ENCODE results near the gene APBB3. TPM values are rescaled to one million over a fixed set of nuclear protein-coding genes. Genes with fewer than 3 reads are reported as not detected.
"Not testable (repeated sequence)": the region's sequence is repeated elsewhere in the genome, so short reads cannot be mapped to it uniquely, and the experiment has no call there.

APBB3 gene
- total and polyA plus RNA-seq, 2 experiments from 2014 or later = 13.1 to 13.8 TPM

- no peaks in the 10 kb centered on the region for H3K36me3 ChIP-seq (ENCODE audit: low read depth)
- no peaks in the 10 kb centered on the region for H3K9me3 ChIP-seq (ENCODE audit: low read depth)
- in situ Hi-C loops (cut with MboI) = no loop called here
- 54 to 76% methylated on average over 6 of the region's 6 CpGs for WGBS, 2 experiments (ENCODE audit: low coverage in 1 of 2, low lambda C conversion rate in 2 of 2, missing lambda C conversion rate in 2 of 2)
- H3K9me2 ChIP-seq (ENCODE audit: insufficient read depth) = no peaks in the 10 kb centered on the region
- H2AFZ ChIP-seq = no peak overlapping the region
- H3K9ac ChIP-seq = no peak overlapping the region
- no peak overlapping the region for H3K4me2 ChIP-seq (ENCODE audit: unreplicated experiment)
- H3K4me3 ChIP-seq = no peak overlapping the region
- no peak for DNase-seq
- no peaks in the 10 kb centered on the region; the same call in 1 of the 2 replicates for H3K27me3 ChIP-seq (replicated peaks; ENCODE audit: insufficient read depth)
- H4K20me1 ChIP-seq (ENCODE audit: insufficient read depth) = no peaks in the 10 kb centered on the region
- no peak overlapping the region for H3K27ac ChIP-seq
- no peak for TF ChIP-seq EZH2phosphoT487 (IDR thresholded peaks at IDR 0.05; ENCODE audit: insufficient read depth, low read depth)
- peaks cover 21% of the 10 kb centered on the region for H3K4me1 ChIP-seq (ENCODE audit: insufficient read depth)
- H3F3A ChIP-seq (ENCODE audit: insufficient read depth) = no peaks in the 10 kb centered on the region
- H3K79me2 ChIP-seq (ENCODE audit: insufficient read depth) = no peaks in the 10 kb centered on the region
Observed at GRCh38 chr5:140594169-140594568, 29.8 kb upstream of the APBB3 start.

- H3K4me1 ChIP-seq (ENCODE audit: insufficient read depth) = peaks cover 32% of the 10 kb centered on the region
- H3K27me3 ChIP-seq (replicated peaks; ENCODE audit: insufficient read depth); H3K4me2 ChIP-seq (ENCODE audit: unreplicated experiment); H3K9ac ChIP-seq; H3F3A ChIP-seq (ENCODE audit: insufficient read depth); in situ Hi-C loops (cut with MboI); H3K9me3 ChIP-seq (ENCODE audit: low read depth); DNase-seq; H4K20me1 ChIP-seq (ENCODE audit: insufficient read depth); H2AFZ ChIP-seq; H3K9me2 ChIP-seq (ENCODE audit: insufficient read depth); H3K79me2 ChIP-seq (ENCODE audit: insufficient read depth); H3K27ac ChIP-seq; H3K4me3 ChIP-seq; H3K36me3 ChIP-seq (ENCODE audit: low read depth): not testable (repeated sequence)
- WGBS, 2 experiments (ENCODE audit: low coverage in 1 of 2, low lambda C conversion rate in 2 of 2, missing lambda C conversion rate in 2 of 2) = 74 to 77% methylated on average over 12 to 14 of the region's 14 CpGs
Observed at GRCh38 chr5:140593070-140593469, 28.7 kb upstream of the APBB3 start.

- Histone ChIP-seq H3K27ac (no peak overlapping the region), H3K79me2 (ENCODE audit: insufficient read depth) (no peaks in the 10 kb centered on the region), H3K4me3 (no peak overlapping the region), H3F3A (ENCODE audit: insufficient read depth) (peaks cover 8% of the 10 kb centered on the region; the same call in 1 of the 2 replicates), H3K27me3 (replicated peaks; ENCODE audit: insufficient read depth) (no peaks in the 10 kb centered on the region; the same call in 1 of the 2 replicates), H3K9me3 (ENCODE audit: low read depth) (no peaks in the 10 kb centered on the region), H4K20me1 (ENCODE audit: insufficient read depth) (no peaks in the 10 kb centered on the region), H2AFZ (no peak overlapping the region), H3K9ac (no peak overlapping the region), H3K9me2 (ENCODE audit: insufficient read depth) (no peaks in the 10 kb centered on the region), H3K36me3 (ENCODE audit: low read depth) (no peaks in the 10 kb centered on the region), H3K4me1 (ENCODE audit: insufficient read depth) (peaks cover 38% of the 10 kb centered on the region), H3K4me2 (ENCODE audit: unreplicated experiment) (peak overlapping the region; percentile 57)
- in situ Hi-C loops (cut with MboI) = no loop called here
- 74 to 78% methylated on average over 5 of the region's 5 CpGs for WGBS, 2 experiments (ENCODE audit: low coverage in 1 of 2, low lambda C conversion rate in 2 of 2, missing lambda C conversion rate in 2 of 2)
- DNase-seq = peak; percentile 79
- TF ChIP-seq EZH2phosphoT487 (IDR thresholded peaks at IDR 0.05; ENCODE audit: insufficient read depth, low read depth) = no peak
- TF ChIP-seq EZH2 (IDR thresholded peaks at IDR 0.05; ENCODE audit: insufficient read depth, poor library complexity, severe bottlenecking) = no peak
Observed at GRCh38 chr5:140591747-140592372, 27.5 kb upstream of the APBB3 start.

GRCh38 chr5:140590861-140591260 lies 26.5 kb upstream of the APBB3 start:
- TF ChIP-seq EZH2 (IDR thresholded peaks at IDR 0.05; ENCODE audit: insufficient read depth, poor library complexity, severe bottlenecking) = no peak
- no peak for TF ChIP-seq EZH2phosphoT487 (IDR thresholded peaks at IDR 0.05; ENCODE audit: insufficient read depth, low read depth)
- H2AFZ ChIP-seq = no peak overlapping the region
- H3K4me2 ChIP-seq (ENCODE audit: unreplicated experiment) = no peak overlapping the region
- H3K4me3 ChIP-seq = no peak overlapping the region
- no peak overlapping the region for H3K27ac ChIP-seq
- H3K36me3 ChIP-seq (ENCODE audit: low read depth) = no peaks in the 10 kb centered on the region
- H3K27me3 ChIP-seq (replicated peaks; ENCODE audit: insufficient read depth) = no peaks in the 10 kb centered on the region; the same call in 1 of the 2 replicates
- no peaks in the 10 kb centered on the region for H3K9me3 ChIP-seq (ENCODE audit: low read depth)
- WGBS, 2 experiments (ENCODE audit: low coverage in 1 of 2, low lambda C conversion rate in 2 of 2, missing lambda C conversion rate in 2 of 2) = 75 to 83% methylated on average over 7 of the region's 7 CpGs
- H4K20me1 ChIP-seq (ENCODE audit: insufficient read depth) = no peaks in the 10 kb centered on the region
- H3K9ac ChIP-seq = no peak overlapping the region
- DNase-seq = no peak
- H3F3A ChIP-seq (ENCODE audit: insufficient read depth) = peaks cover 8% of the 10 kb centered on the region; the same call in 1 of the 2 replicates
- no peaks in the 10 kb centered on the region for H3K9me2 ChIP-seq (ENCODE audit: insufficient read depth)
- no peaks in the 10 kb centered on the region for H3K79me2 ChIP-seq (ENCODE audit: insufficient read depth)
- peaks cover 38% of the 10 kb centered on the region for H3K4me1 ChIP-seq (ENCODE audit: insufficient read depth)
- in situ Hi-C loops (cut with MboI) = no loop called here
